Fibroblast of villous mesenchyme (primary cell): ENCODE data around the gene TAS1R1. TPM values are rescaled to one million over a fixed set of nuclear protein-coding genes. Genes with fewer than 3 reads are reported as not detected.

Experiments
- DNase-seq: peaks from one replicate; pipeline ENCODE4 v3.0.0-alpha.2; 2010; ENCODE audit warnings: low read depth
- H3K4me3 ChIP-seq: 2 replicates; pipeline ENCODE4 v1.5.1; 2011; ENCODE audit warnings: low read depth, mild to moderate bottlenecking, low read length
- total RNA-seq: library from RNA; depleted of rRNA; stranded (reverse); fragments of >200 nt; gene quantifications from 2 replicates; pipeline ENCODE4 v1.2.3, GENCODE V29; 2012
- TF ChIP-seq, protein P1 (sequence below): IDR thresholded peaks from 2 replicates; pipeline ENCODE4 v1.5.1; 2012; ENCODE audit warnings: low read depth, mild to moderate bottlenecking, low read length; ENCODE audit not compliant: insufficient read depth

TAS1R1 gene
- total RNA-seq, 1 donor = not detected

DNA sequence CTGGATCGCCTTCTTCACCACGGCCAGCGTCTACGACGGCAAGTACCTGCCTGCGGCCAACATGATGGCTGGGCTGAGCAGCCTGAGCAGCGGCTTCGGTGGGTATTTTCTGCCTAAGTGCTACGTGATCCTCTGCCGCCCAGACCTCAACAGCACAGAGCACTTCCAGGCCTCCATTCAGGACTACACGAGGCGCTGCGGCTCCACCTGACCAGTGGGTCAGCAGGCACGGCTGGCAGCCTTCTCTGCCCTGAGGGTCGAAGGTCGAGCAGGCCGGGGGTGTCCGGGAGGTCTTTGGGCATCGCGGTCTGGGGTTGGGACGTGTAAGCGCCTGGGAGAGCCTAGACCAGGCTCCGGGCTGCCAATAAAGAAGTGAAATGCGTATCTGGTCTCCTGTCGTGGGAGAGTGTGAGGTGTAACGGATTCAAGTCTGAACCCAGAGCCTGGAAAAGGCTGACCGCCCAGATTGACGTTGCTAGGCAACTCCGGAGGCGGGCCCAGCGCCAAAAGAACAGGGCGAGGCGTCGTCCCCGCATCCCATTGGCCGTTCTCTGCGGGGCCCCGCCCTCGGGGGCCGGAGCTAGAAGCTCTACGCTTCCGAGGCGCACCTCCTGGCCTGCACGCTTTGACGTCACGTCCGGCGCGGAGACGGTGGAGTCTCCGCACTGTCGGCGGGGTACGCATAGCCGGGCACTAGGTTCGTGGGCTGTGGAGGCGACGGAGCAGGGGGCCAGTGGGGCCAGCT is 24.4 kb downstream of the TAS1R1 start, which contains the start of gene ZBTB48:
Gene ZBTB48 (plus strand): TSS at position 621 of the 745 bp plus-strand sequence. CDS start 616 bp downstream, outside the sequence.
- TF ChIP-seq, protein P1, sequence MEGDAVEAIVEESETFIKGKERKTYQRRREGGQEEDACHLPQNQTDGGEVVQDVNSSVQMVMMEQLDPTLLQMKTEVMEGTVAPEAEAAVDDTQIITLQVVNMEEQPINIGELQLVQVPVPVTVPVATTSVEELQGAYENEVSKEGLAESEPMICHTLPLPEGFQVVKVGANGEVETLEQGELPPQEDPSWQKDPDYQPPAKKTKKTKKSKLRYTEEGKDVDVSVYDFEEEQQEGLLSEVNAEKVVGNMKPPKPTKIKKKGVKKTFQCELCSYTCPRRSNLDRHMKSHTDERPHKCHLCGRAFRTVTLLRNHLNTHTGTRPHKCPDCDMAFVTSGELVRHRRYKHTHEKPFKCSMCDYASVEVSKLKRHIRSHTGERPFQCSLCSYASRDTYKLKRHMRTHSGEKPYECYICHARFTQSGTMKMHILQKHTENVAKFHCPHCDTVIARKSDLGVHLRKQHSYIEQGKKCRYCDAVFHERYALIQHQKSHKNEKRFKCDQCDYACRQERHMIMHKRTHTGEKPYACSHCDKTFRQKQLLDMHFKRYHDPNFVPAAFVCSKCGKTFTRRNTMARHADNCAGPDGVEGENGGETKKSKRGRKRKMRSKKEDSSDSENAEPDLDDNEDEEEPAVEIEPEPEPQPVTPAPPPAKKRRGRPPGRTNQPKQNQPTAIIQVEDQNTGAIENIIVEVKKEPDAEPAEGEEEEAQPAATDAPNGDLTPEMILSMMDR = no peak
- H3K4me3 ChIP-seq = peak within 1 kb of the TSS; percentile 80

GRCh38 chr1:6580119-6580592 is 25.0 kb downstream of the TAS1R1 start:
- TF ChIP-seq, protein P1 = no peak
- peak; percentile 16 for DNase-seq

More for the DNA sequence above, 24.4 kb downstream of the TAS1R1 start, which contains the start of gene ZBTB48:
- DNase-seq = peak; percentile 97

DNA sequence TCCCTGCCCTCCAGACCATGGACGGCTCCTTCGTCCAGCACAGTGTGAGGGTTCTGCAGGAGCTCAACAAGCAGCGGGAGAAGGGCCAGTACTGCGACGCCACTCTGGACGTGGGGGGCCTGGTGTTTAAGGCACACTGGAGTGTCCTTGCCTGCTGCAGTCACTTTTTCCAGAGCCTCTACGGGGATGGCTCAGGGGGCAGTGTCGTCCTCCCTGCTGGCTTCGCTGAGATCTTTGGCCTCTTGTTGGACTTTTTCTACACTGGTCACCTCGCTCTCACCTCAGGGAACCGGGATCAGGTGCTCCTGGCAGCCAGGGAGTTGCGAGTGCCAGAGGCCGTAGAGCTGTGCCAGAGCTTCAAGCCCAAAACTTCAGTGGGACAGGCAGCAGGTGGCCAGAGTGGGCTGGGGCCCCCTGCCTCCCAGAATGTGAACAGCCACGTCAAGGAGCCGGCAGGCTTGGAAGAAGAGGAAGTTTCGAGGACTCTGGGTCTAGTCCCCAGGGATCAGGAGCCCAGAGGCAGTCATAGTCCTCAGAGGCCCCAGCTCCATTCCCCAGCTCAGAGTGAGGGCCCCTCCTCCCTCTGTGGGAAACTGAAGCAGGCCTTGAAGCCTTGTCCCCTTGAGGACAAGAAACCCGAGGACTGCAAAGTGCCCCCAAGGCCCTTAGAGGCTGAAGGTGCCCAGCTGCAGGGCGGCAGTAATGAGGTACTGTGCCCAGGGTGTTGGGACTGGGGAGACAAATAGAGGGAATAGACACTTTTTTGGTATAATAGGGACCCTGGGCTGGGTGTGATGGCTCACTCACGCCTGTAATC is 25.7 kb downstream of the TAS1R1 start:
- H3K4me3 ChIP-seq = peak overlapping the region; percentile 80
- DNase-seq = peak; percentile 4
- TF ChIP-seq, protein P1 = peak; percentile 23

More at GRCh38 chr1:6580119-6580592, 25.0 kb downstream of the TAS1R1 start:
- peak overlapping the region; percentile 80 for H3K4me3 ChIP-seq

DNA sequence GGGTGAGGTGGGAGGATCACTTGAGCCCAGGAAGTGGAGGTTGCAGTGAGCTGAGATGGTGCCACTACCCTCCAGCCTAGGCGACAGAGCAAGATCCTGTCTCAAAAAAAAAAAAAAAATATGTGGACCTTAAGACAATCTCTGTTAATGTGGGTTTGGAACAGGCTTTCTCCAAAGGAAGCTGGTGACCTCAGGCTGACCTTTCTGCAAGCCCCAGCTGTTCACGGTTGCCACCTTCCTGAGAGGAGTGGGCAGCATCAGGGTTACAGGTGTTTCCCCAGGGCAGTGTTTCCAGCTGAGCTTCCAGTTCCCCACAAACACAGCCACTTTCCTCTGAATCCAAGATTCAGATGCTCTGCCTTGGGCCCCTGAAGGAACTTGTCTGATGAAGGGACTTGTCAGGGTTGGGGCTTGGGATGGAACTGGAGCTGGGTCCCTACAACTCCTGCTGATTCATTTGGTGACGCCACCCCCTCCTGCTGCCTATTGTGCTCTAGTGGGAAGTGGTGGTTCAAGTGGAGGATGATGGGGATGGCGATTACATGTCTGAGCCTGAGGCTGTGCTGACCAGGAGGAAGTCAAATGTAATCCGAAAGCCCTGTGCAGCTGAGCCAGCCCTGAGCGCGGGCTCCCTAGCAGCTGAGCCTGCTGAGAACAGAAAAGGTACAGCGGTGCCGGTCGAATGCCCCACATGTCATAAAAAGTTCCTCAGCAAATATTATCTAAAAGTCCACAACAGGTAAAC is 26.6 kb downstream of the TAS1R1 start:
- TF ChIP-seq, protein P1 = no peak
- no peak for DNase-seq
- no peak overlapping the region for H3K4me3 ChIP-seq

DNA sequence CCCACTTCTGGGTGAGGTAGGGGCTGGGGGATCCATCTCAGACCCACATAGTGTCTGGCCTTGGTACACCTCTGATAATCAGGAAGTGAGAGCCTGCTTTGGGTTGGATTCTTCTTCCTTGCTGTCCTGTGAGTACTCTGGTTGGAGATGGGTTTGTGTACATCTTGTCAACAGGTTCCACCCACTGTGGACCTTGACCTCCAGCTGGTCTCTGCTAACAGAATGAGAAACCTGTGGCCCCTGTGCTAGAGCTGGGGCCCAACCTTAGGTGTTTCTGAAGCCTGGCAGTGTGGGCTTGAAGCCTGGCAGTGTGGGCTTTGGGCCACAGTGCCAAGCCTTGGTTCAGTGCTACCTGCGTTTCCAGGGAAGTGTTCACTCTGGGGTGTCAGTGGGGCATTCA is 27.3 kb downstream of the TAS1R1 start:
- TF ChIP-seq, protein P1 = no peak
- DNase-seq = no peak
- no peak overlapping the region for H3K4me3 ChIP-seq

DNA sequence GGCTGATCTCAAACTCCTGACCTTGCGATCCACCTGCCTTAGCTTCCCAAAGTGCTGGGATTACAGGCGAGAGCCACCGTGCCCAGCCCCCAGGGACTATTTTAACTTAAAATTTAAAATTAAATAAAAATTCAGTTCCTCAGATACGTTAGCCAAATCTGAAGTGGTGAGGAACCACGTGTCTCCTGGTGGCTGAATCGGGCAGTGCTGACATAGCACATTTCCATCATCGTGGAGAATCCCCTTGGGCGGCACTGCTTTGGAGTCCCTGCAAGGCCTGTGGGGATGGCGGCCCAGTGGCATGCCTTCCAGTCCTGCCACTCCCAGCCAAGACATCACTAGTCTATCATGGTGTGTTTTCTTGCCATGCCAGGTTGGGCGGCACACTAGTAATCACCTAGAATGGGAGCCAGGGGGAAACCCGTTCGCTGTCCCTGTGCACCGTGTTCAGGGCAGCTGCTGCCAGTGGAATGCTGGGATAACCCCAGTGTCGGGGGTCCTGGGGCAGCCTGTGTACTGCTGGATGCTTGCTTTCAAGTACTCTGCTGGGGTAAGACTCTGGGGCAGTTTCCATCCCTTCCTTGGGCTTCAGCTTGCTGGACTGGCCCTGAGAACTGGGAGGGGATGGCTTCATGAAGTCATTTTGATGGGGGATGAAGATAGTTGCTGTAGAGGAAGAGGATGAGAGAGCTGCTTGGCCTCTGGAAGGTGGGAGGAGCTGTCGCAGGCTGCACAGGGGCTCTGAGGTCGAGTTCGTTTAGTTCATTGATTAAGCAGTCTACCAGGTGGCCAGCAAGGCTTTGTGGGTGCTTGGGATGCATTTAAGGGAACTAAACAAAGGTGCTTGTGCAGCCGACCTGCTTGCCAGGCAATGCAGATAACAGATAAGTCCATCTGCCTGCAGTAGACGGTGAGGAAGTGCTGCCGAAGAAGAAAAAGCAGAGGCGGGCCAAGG is 29.3 kb downstream of the TAS1R1 start:
- H3K4me3 ChIP-seq = no peak overlapping the region
- TF ChIP-seq, protein P1 = peak; percentile 10
- DNase-seq = no peak
